ENCODE results near the gene FCN2.

Gene FCN2

DNA sequence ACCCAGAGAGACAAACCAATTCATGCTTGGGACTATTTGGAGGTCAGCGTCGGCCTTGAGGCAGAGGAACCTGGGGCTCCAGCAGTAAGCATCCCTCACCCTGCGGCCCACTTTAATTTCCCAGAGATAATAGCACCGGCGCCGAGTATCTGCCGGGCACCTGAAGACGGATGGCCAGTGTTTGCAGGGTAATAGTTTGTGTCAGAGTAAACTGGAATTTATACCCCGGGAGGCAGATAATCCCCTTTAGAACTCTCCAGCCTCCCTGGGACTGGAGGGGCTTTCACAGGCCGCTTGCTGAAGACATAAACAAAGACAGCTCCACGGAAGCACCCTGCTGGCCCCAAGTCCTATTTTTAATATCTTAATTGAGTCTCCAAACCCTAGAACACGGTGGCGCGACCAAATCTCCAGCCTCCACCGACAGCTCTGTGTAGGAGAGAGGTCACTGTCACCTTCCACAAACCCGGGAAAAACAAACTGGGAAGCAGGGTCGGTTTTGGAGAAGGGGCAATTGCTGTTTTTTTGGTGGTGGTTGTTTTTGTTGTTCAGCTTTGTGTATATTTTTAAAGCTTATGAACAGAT, 54.5 kb downstream of the FCN2 start:
- no peak for DNase-seq

DNA sequence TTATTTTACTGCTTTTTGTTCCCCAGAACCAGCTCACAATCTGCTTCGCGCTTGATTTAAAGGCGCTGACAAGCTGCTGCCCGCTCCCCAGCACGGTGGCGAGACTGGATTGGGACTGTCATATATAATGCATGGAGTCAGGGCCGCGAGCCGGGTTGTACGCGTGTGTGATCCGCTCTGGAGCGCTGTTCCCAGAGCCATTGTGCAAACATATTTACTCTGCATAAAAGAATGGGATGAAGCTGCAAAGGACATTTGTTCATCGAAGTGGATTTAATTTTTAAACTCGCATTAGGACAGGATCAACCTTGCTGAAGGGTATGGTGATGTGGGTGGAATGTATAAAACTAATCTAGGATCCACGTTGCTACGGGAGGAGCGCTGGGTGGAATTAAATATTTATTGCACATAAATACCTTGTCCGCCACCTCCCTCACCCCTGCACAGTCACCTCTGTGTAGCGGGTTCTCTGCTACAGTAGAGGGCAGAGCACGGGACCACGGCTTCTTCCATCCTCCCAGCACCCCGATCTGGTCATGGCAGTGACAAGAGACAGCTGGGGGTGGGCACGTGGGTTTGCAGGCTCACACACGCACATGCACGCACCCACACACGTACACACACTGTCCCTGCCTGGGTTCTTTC, 55.2 kb downstream of the FCN2 start:
- DNase-seq = no peak

DNA sequence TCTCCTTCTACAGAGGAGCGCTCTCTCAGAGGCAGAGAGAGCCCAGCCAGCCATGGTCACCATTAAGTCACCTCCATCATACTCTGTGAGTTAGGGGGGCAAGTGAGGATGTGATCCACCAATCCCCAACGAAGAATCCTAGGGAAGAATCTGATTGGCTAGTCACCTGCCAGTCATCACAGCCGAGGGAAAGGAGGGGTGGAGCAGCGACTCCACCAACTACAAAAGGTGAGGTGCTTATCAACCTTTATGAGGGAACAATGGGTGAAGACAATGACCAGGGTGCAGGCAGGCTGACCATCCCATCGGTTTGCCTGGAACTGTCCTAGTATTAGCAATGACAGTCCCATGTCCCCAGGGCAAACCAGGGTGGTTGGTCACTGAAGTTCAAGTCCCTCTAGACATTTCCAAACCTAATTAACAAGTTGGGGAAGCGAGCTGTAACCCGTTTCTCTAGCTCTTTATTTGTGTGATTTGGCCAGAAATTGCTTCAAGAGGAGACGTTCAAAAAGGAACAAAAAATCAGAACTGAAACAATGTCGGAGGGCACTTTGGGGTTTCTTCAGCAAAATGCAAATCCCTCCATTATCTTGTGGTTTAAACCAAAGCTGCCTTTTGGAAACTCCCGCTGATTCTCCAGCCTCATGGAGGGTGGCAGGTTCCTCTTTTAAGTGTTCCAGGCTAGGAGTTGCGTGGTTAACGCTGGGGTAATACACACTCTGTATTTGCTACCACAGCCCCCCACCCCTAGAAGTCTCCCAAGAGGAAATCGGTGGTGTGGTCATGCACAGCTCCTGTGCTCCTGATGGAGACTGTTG, 55.9 kb downstream of the FCN2 start:
- DNase-seq = no peak

Measured in stimulated activated naive CD4-positive, alpha-beta T cell treated with Interleukin-2 at 50 U/mL for 16 hours (primary cell).